Testis (tissue), 2 donors: ENCODE data around the gene FOXL1.

ENCODE experiments used
- POLR2A ChIP-seq: fragments of 450-650 bp; IDR thresholded peaks from one replicate; pipeline ENCODE4 v1.6.1; 2017; ENCODE audit warnings: antibody characterized with exemption, mild to moderate bottlenecking, moderate library complexity
- TF ChIP-seq, protein P1 (sequence below), 3 experiments: fragments of 450-650 bp in 2 of 3; fragments of 200-600 bp in 1 of 3; sonication (generic) in 1 of 3; IDR thresholded peaks; one replicate each; pipeline ENCODE4 v1.5.1; 2016 to 2019; ENCODE audit warnings: antibody characterized with exemption in 3 of 3, mild to moderate bottlenecking in 2 of 3, moderate library complexity in 1 of 3

DNA sequence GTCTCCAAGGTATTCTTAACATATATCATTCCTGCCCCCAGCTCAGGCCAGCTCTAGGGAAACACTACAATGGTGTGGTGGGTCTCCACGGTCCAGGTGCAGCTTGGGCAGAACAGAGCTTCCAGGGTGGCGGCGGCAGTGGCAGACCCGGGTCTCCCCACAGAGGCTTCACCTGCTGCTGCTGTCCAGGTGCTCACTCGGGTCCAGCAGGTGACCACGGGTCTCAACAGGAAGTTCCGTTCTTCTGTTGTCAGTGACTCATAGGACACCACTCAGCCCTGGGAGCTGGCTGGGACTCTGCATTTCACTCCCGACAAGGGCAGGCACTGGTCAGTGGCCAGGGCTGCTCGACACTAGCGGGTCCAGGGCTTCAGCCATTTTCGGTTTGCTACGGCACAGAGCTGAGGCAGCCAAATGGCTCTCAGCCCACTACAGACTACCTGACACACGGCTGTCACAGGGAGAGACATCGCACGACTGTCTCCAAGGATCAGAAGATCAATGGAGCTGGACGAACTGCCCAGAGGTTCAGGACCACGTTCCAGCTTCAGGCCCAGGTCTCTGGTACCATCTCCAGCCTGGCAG, 40.1 kb upstream of the FOXL1 start:
- TF ChIP-seq POLR2A: no peak
- TF ChIP-seq, protein P1, sequence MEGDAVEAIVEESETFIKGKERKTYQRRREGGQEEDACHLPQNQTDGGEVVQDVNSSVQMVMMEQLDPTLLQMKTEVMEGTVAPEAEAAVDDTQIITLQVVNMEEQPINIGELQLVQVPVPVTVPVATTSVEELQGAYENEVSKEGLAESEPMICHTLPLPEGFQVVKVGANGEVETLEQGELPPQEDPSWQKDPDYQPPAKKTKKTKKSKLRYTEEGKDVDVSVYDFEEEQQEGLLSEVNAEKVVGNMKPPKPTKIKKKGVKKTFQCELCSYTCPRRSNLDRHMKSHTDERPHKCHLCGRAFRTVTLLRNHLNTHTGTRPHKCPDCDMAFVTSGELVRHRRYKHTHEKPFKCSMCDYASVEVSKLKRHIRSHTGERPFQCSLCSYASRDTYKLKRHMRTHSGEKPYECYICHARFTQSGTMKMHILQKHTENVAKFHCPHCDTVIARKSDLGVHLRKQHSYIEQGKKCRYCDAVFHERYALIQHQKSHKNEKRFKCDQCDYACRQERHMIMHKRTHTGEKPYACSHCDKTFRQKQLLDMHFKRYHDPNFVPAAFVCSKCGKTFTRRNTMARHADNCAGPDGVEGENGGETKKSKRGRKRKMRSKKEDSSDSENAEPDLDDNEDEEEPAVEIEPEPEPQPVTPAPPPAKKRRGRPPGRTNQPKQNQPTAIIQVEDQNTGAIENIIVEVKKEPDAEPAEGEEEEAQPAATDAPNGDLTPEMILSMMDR (IDR thresholded peaks at IDR 0.05): no peak
